ENCODE measurements around the gene TCF4.

Gene TCF4

GRCh38 chr18:55314615-55315237 is 273.3 kb downstream of the TCF4 start:
- DNase-seq: no peak

DNA sequence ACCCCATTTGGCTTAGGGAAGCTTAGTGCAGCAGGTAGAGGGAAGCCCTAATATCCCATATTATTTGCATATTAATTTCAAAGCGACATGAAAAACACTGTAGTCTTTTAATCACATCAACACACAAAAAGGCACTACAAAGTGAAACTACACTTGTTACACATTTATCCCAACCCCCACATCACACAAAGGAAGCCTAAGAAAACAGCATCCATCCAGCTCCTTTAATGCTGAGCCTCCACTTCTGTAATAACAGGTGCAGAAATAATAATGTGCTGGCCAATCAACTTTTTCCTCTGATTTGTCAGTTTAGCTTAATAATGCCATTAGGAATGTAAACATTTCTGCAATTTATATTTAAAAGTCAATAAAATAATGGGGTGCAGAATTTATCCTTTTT is 274.0 kb downstream of the TCF4 start:
- DNase-seq: no peak

GRCh38 chr18:55310863-55311262 is 277.1 kb downstream of the TCF4 start:
- no peak for DNase-seq

- no peak for DNase-seq
These were observed 277.8 kb downstream of the TCF4 start for GRCh38 chr18:55310044-55310676.

- DNase-seq: no peak
These were observed 278.7 kb downstream of the TCF4 start for GRCh38 chr18:55309249-55309648.

- DNase-seq: no peak
These were observed 280.5 kb downstream of the TCF4 start for GRCh38 chr18:55307505-55307904.

- DNase-seq: no peak
These were observed 281.5 kb downstream of the TCF4 start for GRCh38 chr18:55306359-55307024.

DNA sequence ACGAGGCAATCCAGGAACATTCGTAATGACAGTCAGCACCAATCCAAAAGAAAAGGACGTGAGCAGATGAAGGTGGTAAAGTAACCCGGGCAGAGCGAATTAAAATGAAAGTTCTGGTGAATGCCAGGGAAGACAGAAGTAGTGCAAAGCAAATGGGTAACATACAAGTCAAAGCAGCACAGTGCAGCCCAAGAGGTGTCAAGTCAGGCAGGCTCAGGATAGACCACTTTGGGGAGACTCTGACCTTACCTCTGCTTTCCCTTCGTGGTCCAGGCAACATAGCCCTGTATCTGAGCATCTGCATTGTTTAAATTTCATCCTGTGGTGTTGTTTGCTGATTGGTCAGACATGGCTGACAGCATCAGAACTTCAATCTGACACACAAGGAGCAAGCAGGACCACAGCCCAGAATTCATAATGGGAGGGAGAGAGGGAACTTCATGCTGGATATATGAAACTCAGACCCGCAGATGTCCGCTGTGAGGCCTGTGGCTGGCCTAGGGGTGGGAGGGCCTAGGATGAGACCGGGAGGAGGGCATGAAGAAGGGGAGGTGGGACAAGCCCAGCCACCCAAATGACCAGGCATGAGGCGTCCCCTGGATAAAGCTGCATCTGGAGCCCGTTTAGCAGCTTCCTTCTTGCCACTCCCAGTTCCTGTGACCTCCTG is 285.7 kb downstream of the TCF4 start:
- no peak for DNase-seq

GRCh38 chr18:55301824-55302166 is 286.2 kb downstream of the TCF4 start:
- DNase-seq: no peak

DNA sequence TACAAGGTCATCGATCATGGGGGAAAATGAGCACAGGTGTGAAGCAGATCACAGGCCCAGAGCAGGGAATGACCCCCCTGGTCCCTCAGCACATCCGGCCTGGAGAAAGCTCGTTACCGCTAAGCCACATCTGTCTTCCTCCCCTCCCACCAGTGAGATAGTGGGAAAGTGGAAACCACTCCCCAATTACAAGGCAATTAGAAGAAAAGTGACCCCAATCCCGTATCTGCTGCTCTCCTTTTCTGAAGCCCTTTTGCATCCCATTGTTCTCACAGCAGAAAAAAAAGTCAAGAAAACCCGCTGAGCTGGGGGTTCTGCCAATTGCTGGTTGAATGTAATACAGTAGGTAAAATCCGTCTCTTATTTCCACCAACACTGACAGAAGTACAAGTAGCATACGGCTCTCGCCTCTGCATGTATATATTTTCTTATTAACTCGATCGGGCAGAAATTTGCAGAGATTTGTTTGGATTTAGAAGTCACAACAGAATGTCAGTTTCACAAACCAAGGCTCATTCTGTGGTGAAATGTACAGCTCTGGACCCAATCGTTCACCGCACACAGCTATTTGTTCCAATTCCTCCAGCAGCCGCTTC is 287.0 kb downstream of the TCF4 start:
- DNase-seq: no peak

GRCh38 chr18:55300421-55300935 is 287.5 kb downstream of the TCF4 start:
- DNase-seq: no peak

- DNase-seq: no peak
These were observed 291.2 kb downstream of the TCF4 start for GRCh38 chr18:55296778-55297177.

DNA sequence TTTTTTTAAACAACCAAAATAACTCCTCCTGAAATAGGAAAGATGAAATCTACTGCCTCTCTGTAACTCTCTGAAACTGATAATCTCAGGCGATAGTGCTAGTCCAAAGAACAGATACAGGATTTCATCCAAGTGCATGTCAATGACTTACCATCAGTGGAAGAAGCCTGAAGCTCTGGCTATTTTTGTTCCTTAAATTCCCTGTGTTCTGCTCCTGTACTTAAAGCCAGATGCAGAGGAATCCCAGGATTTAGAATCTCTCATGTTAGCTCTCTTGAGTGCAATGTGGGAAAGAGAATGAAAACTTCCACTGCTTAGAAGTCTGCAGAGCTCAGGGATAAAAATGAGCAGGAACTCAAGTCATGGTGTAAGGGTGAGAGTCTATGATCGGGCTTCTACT is 291.9 kb downstream of the TCF4 start:
- DNase-seq: no peak

DNA sequence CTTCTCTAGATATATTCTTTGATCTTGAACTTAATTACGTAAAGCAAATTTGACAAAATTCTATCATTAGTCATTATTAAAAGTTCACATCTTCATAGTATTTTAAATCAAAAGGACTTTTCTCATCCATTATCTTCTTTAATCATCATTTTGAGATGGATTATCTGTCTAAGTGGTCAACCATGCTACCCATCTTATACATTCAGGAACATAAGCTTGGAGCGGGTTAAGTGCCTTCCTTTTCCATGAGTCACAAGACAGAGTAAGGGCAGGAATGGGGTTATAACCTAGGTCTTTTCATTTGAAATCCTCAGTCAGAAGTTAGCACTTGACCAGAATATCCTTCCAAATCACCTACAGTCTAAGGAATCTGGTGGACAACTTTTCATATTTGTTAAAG is 297.1 kb downstream of the TCF4 start:
- DNase-seq: no peak

DNA sequence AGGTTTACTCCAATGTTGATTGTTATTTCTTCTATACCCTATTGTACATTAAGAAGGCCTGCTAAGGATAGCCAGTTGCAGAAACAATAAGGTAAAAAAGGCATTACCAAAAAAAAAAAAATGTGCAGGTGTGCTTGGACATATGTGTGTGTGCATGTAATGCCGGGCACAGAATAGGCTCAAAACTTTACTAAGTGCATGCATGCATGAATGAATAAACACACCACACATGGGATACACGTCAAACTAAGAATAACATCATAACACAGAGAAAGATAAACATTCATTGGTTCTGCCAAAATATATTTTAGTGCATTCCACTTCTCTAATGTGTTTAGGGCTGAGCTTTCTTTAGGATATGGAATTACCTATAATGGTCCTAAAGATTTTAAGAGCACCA is 298.2 kb downstream of the TCF4 start:
- DNase-seq: no peak

- DNase-seq: no peak
These were observed 298.9 kb downstream of the TCF4 start for GRCh38 chr18:55289048-55289447.

GRCh38 chr18:55287935-55288868 is 299.8 kb downstream of the TCF4 start:
- no peak for DNase-seq

DNA sequence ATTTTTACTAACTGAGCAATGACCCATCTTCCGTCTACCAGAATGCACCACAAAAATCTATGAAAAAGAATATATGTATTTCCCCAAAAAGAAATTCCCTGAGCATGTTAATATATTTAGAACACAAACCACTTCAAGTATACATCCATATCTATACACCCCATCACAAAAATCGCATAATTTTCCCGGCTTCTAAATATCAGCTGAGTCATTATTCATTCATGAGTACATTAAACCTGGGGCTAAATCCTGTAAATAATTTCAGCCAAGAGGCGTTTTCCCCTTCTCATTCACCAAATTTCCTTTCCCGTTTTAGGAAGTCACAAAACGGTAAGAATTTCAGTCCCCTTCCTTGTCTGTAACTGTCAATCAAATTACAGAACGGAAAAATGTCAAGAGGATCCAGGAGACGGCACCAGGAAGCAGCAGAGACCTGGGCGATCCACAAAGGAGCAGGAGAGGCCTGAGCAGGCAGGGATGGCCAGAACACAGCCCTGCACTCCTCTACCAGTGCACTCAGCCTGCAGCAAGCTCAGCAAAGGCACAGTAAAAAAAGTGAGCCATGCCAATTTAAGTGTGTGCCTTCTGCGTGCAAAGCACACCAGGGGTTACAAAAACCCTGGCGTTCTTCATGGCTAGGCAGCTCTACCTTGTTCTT is 300.7 kb downstream of the TCF4 start:
- no peak for DNase-seq

DNA sequence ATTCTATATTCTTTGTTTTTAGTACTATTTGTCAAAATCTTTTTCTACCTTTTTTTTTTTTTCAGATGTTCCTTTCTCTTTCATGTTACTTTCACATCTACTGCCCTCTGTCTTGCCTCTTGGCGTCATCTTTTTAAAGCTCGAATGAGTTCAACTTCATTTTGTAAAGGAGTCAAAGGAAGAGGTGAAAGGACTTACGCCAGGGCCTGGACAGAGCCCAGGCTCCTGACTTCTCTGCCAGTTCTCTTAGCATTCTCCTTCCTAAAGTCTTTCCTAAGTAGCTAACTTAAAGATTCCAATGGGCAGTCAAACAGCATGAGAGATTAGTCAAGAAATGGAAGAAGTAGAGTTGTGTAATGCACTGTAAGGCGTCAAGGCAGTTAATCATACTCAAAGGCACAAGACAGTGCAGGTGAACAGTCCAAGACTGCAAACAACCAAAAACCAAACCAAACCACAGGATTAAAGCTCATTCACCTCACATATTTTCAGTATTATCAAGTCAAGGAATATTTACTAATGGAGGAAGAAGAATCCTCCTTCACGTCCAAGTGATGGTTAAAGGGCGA is 301.7 kb downstream of the TCF4 start:
- no peak for DNase-seq

DNA sequence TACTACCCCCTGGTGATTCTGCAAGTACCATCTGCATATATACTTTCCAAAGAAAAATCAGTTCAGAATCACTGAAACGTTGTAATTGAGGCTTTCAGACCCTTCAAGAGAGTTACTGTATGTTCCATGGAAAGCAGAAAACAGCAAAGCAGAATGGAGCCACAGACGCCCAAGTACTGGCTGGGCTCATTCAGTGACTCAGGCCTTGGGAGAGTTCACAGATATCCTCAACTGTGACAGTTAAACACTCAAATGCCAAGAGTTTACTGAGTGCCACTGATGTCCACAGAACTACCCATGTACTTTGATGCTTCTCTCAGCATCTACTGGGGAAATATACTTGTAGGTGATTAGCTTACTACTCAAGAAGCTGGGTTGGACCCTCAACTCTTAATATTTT is 303.4 kb downstream of the TCF4 start:
- no peak for DNase-seq

DNA sequence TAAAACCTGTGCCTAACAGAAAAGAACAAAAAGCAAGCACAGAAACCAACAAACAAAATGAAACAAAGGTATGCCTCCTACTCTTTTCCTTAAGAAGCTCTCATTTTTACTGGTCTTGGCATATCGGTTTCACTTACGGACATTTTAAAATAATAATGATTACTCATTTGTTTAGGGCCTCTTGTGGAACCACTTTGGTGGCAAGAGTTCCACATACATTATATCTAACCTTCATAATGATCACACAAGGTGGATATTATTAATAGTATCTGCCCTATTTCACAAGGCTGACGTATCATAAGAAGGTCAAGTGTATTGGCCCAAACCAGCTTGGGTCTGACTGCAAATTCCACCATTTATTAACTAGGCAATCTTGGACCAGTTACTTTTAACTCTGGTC is 304.7 kb downstream of the TCF4 start:
- no peak for DNase-seq
